Fibroblast of lung (primary cell): Measurements from ENCODE around the gene SH3PXD2A.

Experiments
- EZH2 ChIP-seq: IDR thresholded peaks from 2 replicates; pipeline ENCODE4 v1.5.1; 2012; ENCODE audit warnings: low read length, control low read depth, mild to moderate bottlenecking; ENCODE audit errors: missing control alignments
- TF ChIP-seq, protein P1 (sequence below), 2 donors: IDR thresholded peaks in 1 of 2; conservative IDR thresholded peaks in 1 of 2; 1 replicate in 1 of 2; 2 replicates in 1 of 2; pipeline ENCODE4 v1.5.1; 2011 to 2012; ENCODE audit warnings: low read length in 2 of 2, control low read depth in 1 of 2, inconsistent platforms in 1 of 2, low read depth in 1 of 2, mild to moderate bottlenecking in 1 of 2

DNA sequence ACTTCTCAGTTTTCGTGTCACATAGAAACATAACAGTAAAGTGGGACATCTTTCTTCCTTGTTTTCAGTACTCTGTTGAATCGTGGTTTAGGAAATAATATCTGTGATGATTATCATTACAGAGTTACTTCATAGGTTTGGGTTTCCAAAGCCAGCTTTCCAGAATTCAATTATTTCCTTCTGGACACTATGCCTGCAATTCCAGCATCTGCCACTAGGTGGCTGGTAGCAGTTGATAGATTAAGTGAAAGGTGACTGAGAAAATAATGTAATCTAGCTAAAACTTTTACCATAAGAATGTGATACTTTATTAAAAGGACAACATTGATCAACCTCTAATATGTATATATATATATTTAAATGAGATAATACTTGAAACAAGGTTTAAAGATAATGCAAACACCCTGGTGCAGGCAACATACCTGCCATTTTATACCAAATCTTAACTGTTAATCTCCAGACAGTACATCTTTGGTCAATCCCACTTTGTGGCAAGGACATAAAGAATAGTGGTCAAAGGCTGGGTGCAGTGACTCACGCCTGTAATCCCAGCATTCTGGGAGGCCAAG is 102.6 kb downstream of the SH3PXD2A start:
- TF ChIP-seq EZH2 = no peak
- TF ChIP-seq, protein P1, sequence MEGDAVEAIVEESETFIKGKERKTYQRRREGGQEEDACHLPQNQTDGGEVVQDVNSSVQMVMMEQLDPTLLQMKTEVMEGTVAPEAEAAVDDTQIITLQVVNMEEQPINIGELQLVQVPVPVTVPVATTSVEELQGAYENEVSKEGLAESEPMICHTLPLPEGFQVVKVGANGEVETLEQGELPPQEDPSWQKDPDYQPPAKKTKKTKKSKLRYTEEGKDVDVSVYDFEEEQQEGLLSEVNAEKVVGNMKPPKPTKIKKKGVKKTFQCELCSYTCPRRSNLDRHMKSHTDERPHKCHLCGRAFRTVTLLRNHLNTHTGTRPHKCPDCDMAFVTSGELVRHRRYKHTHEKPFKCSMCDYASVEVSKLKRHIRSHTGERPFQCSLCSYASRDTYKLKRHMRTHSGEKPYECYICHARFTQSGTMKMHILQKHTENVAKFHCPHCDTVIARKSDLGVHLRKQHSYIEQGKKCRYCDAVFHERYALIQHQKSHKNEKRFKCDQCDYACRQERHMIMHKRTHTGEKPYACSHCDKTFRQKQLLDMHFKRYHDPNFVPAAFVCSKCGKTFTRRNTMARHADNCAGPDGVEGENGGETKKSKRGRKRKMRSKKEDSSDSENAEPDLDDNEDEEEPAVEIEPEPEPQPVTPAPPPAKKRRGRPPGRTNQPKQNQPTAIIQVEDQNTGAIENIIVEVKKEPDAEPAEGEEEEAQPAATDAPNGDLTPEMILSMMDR (conservative IDR thresholded peaks at IDR 0.05 in 1 of 2, IDR thresholded peaks at IDR 0.05 in 1 of 2; ENCODE audit: low read depth in 1 of 2, low read length in 2 of 2) = peak; percentile 71 to 81
